H1 (cell line): ENCODE measurements around the gene ZNF674. TPM values are rescaled to one million over a fixed set of nuclear protein-coding genes. Genes with fewer than 3 reads are reported as not detected.

Experiments
- CREB1 ChIP-seq: IDR thresholded peaks from 2 replicates; pipeline ENCODE4 v1.6.1; 2012; ENCODE audit warnings: inconsistent platforms
- E2F6 ChIP-seq: IDR thresholded peaks from 2 replicates; pipeline ENCODE4 v1.6.1; 2012; ENCODE audit warnings: inconsistent platforms
- EZH2 ChIP-seq: fragments of 200-600 bp; sonication (generic); IDR thresholded peaks from 2 replicates; pipeline ENCODE4 v1.7.1; 2012; ENCODE audit warnings: low read depth, mild to moderate bottlenecking, moderate library complexity, low read length, inconsistent platforms; ENCODE audit not compliant: severe bottlenecking
- FOSL1 ChIP-seq: IDR thresholded peaks from 2 replicates; pipeline ENCODE4 v1.6.1; 2011; ENCODE audit warnings: mild to moderate bottlenecking, low read depth, low read length, moderate library complexity; ENCODE audit not compliant: insufficient read depth
- HDAC6 ChIP-seq: IDR thresholded peaks from one replicate; pipeline ENCODE4 v1.7.1; 2012; ENCODE audit warnings: low read depth, mild to moderate bottlenecking, inconsistent platforms, low read length, moderate library complexity
- JUN ChIP-seq: IDR thresholded peaks from 2 replicates; pipeline ENCODE4 v1.6.1; 2011; ENCODE audit warnings: low read depth, mild to moderate bottlenecking, improper control_type of control experiment, low read length
- KDM5A ChIP-seq: fragments of 200-600 bp; IDR thresholded peaks from 2 replicates; pipeline ENCODE4 v1.7.1; 2012; ENCODE audit warnings: mild to moderate bottlenecking, low read length, inconsistent platforms, mixed read lengths
- TEAD4 ChIP-seq: IDR thresholded peaks from 2 replicates; pipeline ENCODE4 v1.6.1; 2012; ENCODE audit warnings: low read depth, low read length, inconsistent platforms, mixed read lengths
- ZNF274 ChIP-seq: IDR thresholded peaks from 2 replicates; pipeline ENCODE4 v1.7.0; 2012; ENCODE audit warnings: low read length, borderline replicate concordance; ENCODE audit errors: extremely low read depth
- polyA plus RNA-seq, 7 experiments: library from polyadenylated mRNA; depleted of rRNA in 3 of 7; stranded (reverse) in 5 of 7; unstranded in 2 of 7; fragments of >200 nt in 5 of 7; fragments of 200-250 nt in 2 of 7; gene quantifications; 1 replicate in 5 of 7; 2 replicates in 1 of 7; 4 replicates in 1 of 7; pipeline versions ENCODE4 v1.2.1 to v1.2.3, GENCODE V29; 2011 to 2013; ENCODE audit warnings: missing spikeins in 2 of 7, mixed read lengths in 2 of 7
- total RNA-seq: library from RNA; stranded (reverse); fragmentation: NEBNext Ultra II Directional; extraction: Animal tissue kit (Norgen Biotek cat#: 25700); gene quantifications from 2 replicates; pipeline ENCODE4 v1.2.1, GENCODE V29; 2021
- TF ChIP-seq, protein P1 (sequence below): fragments of 300-600 bp; sonication (generic); IDR thresholded peaks from 2 replicates; pipeline ENCODE4 v1.7.1; 2012; ENCODE audit warnings: low read length, moderate library complexity, mild to moderate bottlenecking, inconsistent platforms; ENCODE audit not compliant: insufficient replicate concordance

ZNF674 gene
- total and polyA plus RNA-seq, 2 of the 8 experiments (the other 6 are each of a cell fraction or from before 2014, with no cell fraction given) = 2.0 to 7.4 TPM

GRCh38 chrX:46502848-46503247 is 42.4 kb downstream of the ZNF674 start (continued):
- TF ChIP-seq, protein P1, sequence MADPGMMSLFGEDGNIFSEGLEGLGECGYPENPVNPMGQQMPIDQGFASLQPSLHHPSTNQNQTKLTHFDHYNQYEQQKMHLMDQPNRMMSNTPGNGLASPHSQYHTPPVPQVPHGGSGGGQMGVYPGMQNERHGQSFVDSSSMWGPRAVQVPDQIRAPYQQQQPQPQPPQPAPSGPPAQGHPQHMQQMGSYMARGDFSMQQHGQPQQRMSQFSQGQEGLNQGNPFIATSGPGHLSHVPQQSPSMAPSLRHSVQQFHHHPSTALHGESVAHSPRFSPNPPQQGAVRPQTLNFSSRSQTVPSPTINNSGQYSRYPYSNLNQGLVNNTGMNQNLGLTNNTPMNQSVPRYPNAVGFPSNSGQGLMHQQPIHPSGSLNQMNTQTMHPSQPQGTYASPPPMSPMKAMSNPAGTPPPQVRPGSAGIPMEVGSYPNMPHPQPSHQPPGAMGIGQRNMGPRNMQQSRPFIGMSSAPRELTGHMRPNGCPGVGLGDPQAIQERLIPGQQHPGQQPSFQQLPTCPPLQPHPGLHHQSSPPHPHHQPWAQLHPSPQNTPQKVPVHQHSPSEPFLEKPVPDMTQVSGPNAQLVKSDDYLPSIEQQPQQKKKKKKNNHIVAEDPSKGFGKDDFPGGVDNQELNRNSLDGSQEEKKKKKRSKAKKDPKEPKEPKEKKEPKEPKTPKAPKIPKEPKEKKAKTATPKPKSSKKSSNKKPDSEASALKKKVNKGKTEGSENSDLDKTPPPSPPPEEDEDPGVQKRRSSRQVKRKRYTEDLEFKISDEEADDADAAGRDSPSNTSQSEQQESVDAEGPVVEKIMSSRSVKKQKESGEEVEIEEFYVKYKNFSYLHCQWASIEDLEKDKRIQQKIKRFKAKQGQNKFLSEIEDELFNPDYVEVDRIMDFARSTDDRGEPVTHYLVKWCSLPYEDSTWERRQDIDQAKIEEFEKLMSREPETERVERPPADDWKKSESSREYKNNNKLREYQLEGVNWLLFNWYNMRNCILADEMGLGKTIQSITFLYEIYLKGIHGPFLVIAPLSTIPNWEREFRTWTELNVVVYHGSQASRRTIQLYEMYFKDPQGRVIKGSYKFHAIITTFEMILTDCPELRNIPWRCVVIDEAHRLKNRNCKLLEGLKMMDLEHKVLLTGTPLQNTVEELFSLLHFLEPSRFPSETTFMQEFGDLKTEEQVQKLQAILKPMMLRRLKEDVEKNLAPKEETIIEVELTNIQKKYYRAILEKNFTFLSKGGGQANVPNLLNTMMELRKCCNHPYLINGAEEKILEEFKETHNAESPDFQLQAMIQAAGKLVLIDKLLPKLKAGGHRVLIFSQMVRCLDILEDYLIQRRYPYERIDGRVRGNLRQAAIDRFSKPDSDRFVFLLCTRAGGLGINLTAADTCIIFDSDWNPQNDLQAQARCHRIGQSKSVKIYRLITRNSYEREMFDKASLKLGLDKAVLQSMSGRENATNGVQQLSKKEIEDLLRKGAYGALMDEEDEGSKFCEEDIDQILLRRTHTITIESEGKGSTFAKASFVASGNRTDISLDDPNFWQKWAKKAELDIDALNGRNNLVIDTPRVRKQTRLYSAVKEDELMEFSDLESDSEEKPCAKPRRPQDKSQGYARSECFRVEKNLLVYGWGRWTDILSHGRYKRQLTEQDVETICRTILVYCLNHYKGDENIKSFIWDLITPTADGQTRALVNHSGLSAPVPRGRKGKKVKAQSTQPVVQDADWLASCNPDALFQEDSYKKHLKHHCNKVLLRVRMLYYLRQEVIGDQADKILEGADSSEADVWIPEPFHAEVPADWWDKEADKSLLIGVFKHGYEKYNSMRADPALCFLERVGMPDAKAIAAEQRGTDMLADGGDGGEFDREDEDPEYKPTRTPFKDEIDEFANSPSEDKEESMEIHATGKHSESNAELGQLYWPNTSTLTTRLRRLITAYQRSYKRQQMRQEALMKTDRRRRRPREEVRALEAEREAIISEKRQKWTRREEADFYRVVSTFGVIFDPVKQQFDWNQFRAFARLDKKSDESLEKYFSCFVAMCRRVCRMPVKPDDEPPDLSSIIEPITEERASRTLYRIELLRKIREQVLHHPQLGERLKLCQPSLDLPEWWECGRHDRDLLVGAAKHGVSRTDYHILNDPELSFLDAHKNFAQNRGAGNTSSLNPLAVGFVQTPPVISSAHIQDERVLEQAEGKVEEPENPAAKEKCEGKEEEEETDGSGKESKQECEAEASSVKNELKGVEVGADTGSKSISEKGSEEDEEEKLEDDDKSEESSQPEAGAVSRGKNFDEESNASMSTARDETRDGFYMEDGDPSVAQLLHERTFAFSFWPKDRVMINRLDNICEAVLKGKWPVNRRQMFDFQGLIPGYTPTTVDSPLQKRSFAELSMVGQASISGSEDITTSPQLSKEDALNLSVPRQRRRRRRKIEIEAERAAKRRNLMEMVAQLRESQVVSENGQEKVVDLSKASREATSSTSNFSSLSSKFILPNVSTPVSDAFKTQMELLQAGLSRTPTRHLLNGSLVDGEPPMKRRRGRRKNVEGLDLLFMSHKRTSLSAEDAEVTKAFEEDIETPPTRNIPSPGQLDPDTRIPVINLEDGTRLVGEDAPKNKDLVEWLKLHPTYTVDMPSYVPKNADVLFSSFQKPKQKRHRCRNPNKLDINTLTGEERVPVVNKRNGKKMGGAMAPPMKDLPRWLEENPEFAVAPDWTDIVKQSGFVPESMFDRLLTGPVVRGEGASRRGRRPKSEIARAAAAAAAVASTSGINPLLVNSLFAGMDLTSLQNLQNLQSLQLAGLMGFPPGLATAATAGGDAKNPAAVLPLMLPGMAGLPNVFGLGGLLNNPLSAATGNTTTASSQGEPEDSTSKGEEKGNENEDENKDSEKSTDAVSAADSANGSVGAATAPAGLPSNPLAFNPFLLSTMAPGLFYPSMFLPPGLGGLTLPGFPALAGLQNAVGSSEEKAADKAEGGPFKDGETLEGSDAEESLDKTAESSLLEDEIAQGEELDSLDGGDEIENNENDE = no peak
- no peak for TF ChIP-seq HDAC6
- no peak for TF ChIP-seq ZNF274
- TF ChIP-seq TEAD4 = no peak
- TF ChIP-seq CREB1 = no peak
- no peak for TF ChIP-seq KDM5A
- no peak for TF ChIP-seq E2F6
- TF ChIP-seq EZH2 = no peak
- no peak for TF ChIP-seq JUN
- TF ChIP-seq FOSL1 = no peak
